Coronary artery (tissue), 2 donors: ENCODE measurements around the gene ZFP36L1.

Experiments
- DNase-seq: peaks from one replicate; pipeline ENCODE4 v3.0.0-alpha.2; 2017; ENCODE audit warnings: low spot score
- H3K27ac ChIP-seq, 2 donors: fragments of 200-600 bp; sonication (generic); one replicate each; pipeline ENCODE4 v1.5.1; 2016 to 2019
- H3K4me3 ChIP-seq: fragments of 200-600 bp; sonication (generic); 2 replicates; pipeline ENCODE4 v1.5.1; 2016; ENCODE audit warnings: mild to moderate bottlenecking, moderate library complexity
- CTCF ChIP-seq: fragments of 200-600 bp; sonication (generic); IDR thresholded peaks from one replicate; pipeline ENCODE4 v1.5.1; 2019; ENCODE audit warnings: antibody characterized with exemption

Gene ZFP36L1

GRCh38 chr14:68820999-68821683 lies 28.3 kb upstream of the ZFP36L1 start:
- Histone ChIP-seq H3K27ac (no peak overlapping the region), H3K4me3 (no peak overlapping the region)
- DNase-seq = no peak
- TF ChIP-seq CTCF = no peak

- DNase-seq = no peak
- Histone ChIP-seq H3K27ac (no peak overlapping the region), H3K4me3 (no peak overlapping the region)
- TF ChIP-seq CTCF = no peak
These were observed 27.7 kb upstream of the ZFP36L1 start for GRCh38 chr14:68820536-68820935.

GRCh38 chr14:68820119-68820518 lies 27.3 kb upstream of the ZFP36L1 start:
- Histone ChIP-seq H3K27ac (no peak overlapping the region), H3K4me3 (no peak overlapping the region)
- TF ChIP-seq CTCF = no peak
- DNase-seq = no peak

- no peak for DNase-seq
- H3K4me3 ChIP-seq = no peak overlapping the region
These were observed 26.4 kb upstream of the ZFP36L1 start for GRCh38 chr14:68819260-68819691.

GRCh38 chr14:68817506-68818212 lies 24.8 kb upstream of the ZFP36L1 start:
- DNase-seq = no peak
- Histone ChIP-seq H3K4me3 (no peak overlapping the region), H3K27ac (no peak overlapping the region)
- no peak for TF ChIP-seq CTCF

More at GRCh38 chr14:68819260-68819691, 26.4 kb upstream of the ZFP36L1 start:
- no peak for TF ChIP-seq CTCF
- H3K27ac ChIP-seq = peak overlapping the region in 1 of 2 donors; percentile 48

GRCh38 chr14:68816943-68817430 lies 24.1 kb upstream of the ZFP36L1 start:
- Histone ChIP-seq H3K27ac (peak overlapping the region; percentile 92 to 97), H3K4me3 (peak overlapping the region; percentile 71)
- DNase-seq = no peak

More at GRCh38 chr14:68816943-68817430, 24.1 kb upstream of the ZFP36L1 start:
- no peak for TF ChIP-seq CTCF
